ENCODE measurements around the gene ANKS1B. TPM values are rescaled to one million over a fixed set of nuclear protein-coding genes. Genes with fewer than 3 reads are reported as not detected.
A peak's percentile ranks its signal among the peaks of the same experiment; 100 is the strongest.

The ANKS1B gene
- total and polyA plus RNA-seq, 10 of the 15 experiments (the other 5 are each of a cell fraction or from before 2014, with no cell fraction given): 0.16 to 1.3 (median 0.82) TPM; not detected in 7

GRCh38 chr12:99523853-99524252 is 460.9 kb downstream of the ANKS1B start:
- in situ Hi-C loops (cut with MboI) (no loop called here), intact Hi-C loops (cut with micrococcal nuclease; ENCODE audit: unreplicated experiment) (no loop called here)
- H3K4me3 ChIP-seq: no peak overlapping the region
- ATAC-seq: no peak
- no peak for FAIRE-seq
- no peaks in the 10 kb centered on the region for H3K27me3 ChIP-seq (replicated peaks in 1 of 2; ENCODE audit: control insufficient read depth in 2 of 2, insufficient read depth in 2 of 2, low read length in 1 of 2)
- no peak overlapping the region for H3K9ac ChIP-seq (ENCODE audit: control insufficient read depth, insufficient read depth, low read length)
- no peak for DNase-seq (ENCODE audit: low read depth, low spot score)
- SMC1A ChIA-PET (ENCODE audit: uncharacterized antibody, unreplicated experiment): no interaction called here
- no peak for TF ChIP-seq PML (IDR thresholded peaks at IDR 0.05; ENCODE audit: low read length)
- TF ChIP-seq YY1 (IDR thresholded peaks at IDR 0.05; ENCODE audit: low read depth, low read length): no peak
- no peak for TF ChIP-seq SUPT20H (IDR thresholded peaks at IDR 0.05; ENCODE audit: borderline replicate concordance, control insufficient read depth, low read depth, low read length)
- TF ChIP-seq WRNIP1 (IDR thresholded peaks at IDR 0.05; ENCODE audit: borderline replicate concordance, low read depth, low read length): no peak
- TF ChIP-seq RUNX3 (IDR thresholded peaks at IDR 0.05; ENCODE audit: low read length): peak; percentile 36; the same call in 1 of the 2 replicates
- no peak for TF ChIP-seq ZNF24 (IDR thresholded peaks at IDR 0.05)
- TF ChIP-seq BRCA1 (IDR thresholded peaks at IDR 0.05; ENCODE audit: low read depth, low read length): no peak
- no peak for TF ChIP-seq STAT3 (IDR thresholded peaks at IDR 0.05; ENCODE audit: low read depth, low read length)
- no peak for TF ChIP-seq ETV6 (conservative IDR thresholded peaks at IDR 0.05 in 1 of 2, IDR thresholded peaks at IDR 0.05 in 1 of 2; ENCODE audit: borderline replicate concordance in 1 of 2, low read depth in 1 of 2)
- peak; percentile 29 for TF ChIP-seq JUNB (IDR thresholded peaks at IDR 0.05)
- no peaks in the 10 kb centered on the region for H3K36me3 ChIP-seq (ENCODE audit: control insufficient read depth in 2 of 2, insufficient read depth in 2 of 2, low read length in 1 of 2)
- no peaks in the 10 kb centered on the region for H3K4me1 ChIP-seq (ENCODE audit: control insufficient read depth, insufficient read depth, low read length)
- H3K4me2 ChIP-seq (ENCODE audit: control insufficient read depth, insufficient read depth): no peak overlapping the region
- no peaks in the 10 kb centered on the region for H4K20me1 ChIP-seq (ENCODE audit: control insufficient read depth, insufficient read depth)
- POLR2A ChIA-PET: no interaction called here
- H3K27ac ChIP-seq (ENCODE audit: control insufficient read depth, insufficient read depth): no peak overlapping the region
- WGBS (ENCODE audit: insufficient coverage, insufficient replicate concordance, low lambda C conversion rate, missing lambda C conversion rate): 3% methylated on average over 2 of the region's 2 CpGs
- H3K79me2 ChIP-seq (ENCODE audit: control insufficient read depth, insufficient read depth, low read length): no peaks in the 10 kb centered on the region
- no peaks in the 10 kb centered on the region for H3K9me3 ChIP-seq (replicated peaks; ENCODE audit: control insufficient read depth, insufficient read depth, low read length)
- CTCF ChIA-PET: no interaction called here
- BruUV-seq (replicated peaks): no TSS peak
- no peak overlapping the region for H2AFZ ChIP-seq (ENCODE audit: control insufficient read depth, low read depth, low read length)
- RAD21 ChIA-PET (ENCODE audit: unreplicated experiment): no interaction called here

- intact Hi-C loops (cut with micrococcal nuclease; ENCODE audit: unreplicated experiment) (no loop called here), in situ Hi-C loops (cut with MboI) (no loop called here)
- Histone ChIP-seq H3K4me1 (ENCODE audit: control insufficient read depth, insufficient read depth, low read length) (no peaks in the 10 kb centered on the region), H3K27me3 (replicated peaks in 1 of 2; ENCODE audit: control insufficient read depth in 2 of 2, insufficient read depth in 2 of 2, low read length in 1 of 2) (no peaks in the 10 kb centered on the region), H4K20me1 (ENCODE audit: control insufficient read depth, insufficient read depth) (no peaks in the 10 kb centered on the region), H3K4me3 (no peak overlapping the region), H3K9ac (ENCODE audit: control insufficient read depth, insufficient read depth, low read length) (no peak overlapping the region), H3K79me2 (ENCODE audit: control insufficient read depth, insufficient read depth, low read length) (no peaks in the 10 kb centered on the region), H3K27ac (ENCODE audit: control insufficient read depth, insufficient read depth) (no peak overlapping the region), H3K9me3 (replicated peaks; ENCODE audit: control insufficient read depth, insufficient read depth, low read length) (no peaks in the 10 kb centered on the region), H3K4me2 (ENCODE audit: control insufficient read depth, insufficient read depth) (no peak overlapping the region), H2AFZ (ENCODE audit: control insufficient read depth, low read depth, low read length) (no peak overlapping the region), H3K36me3 (ENCODE audit: control insufficient read depth in 2 of 2, insufficient read depth in 2 of 2, low read length in 1 of 2) (no peaks in the 10 kb centered on the region)
- DNase-seq (ENCODE audit: low read depth, low spot score): no peak
- CTCF ChIA-PET: no interaction called here
- no peak for ATAC-seq
- WGBS (ENCODE audit: insufficient coverage, insufficient replicate concordance, low lambda C conversion rate, missing lambda C conversion rate): 0% methylated on average over 2 of the region's 2 CpGs
- RAD21 ChIA-PET (ENCODE audit: unreplicated experiment): no interaction called here
- no TSS peak for BruUV-seq (replicated peaks)
- no peak for FAIRE-seq
- SMC1A ChIA-PET (ENCODE audit: uncharacterized antibody, unreplicated experiment): no interaction called here
- POLR2A ChIA-PET: no interaction called here
- TF ChIP-seq POU2F2 (IDR thresholded peaks at IDR 0.05; ENCODE audit: borderline replicate concordance, low read depth, low read length) (no peak), TCF7 (IDR thresholded peaks at IDR 0.05; ENCODE audit: borderline replicate concordance) (no peak), CHD1 (IDR thresholded peaks at IDR 0.05; ENCODE audit: low read depth, low read length) (no peak), ZNF207 (IDR thresholded peaks at IDR 0.05; ENCODE audit: borderline replicate concordance) (no peak), USF2 (IDR thresholded peaks at IDR 0.05; ENCODE audit: borderline replicate concordance, low read depth, low read length) (no peak), TARDBP (IDR thresholded peaks at IDR 0.05; ENCODE audit: borderline replicate concordance) (no peak), MAX (IDR thresholded peaks at IDR 0.05; ENCODE audit: low read depth, low read length) (no peak)
Measured at GRCh38 chr12:99522456-99522855, 462.3 kb downstream of the ANKS1B start.
